DMS53 treated with DMSO at 0.1 percent for 48 hours (cell line): ENCODE results near the gene TMEM271.
A peak's percentile ranks its signal among the peaks of the same experiment; 100 is the strongest.

Experiments used
- DNase-seq: peaks from one replicate; lab custom pipeline; 2025; ENCODE audit not compliant: unreplicated experiment; lab: John Stamatoyannopoulos, UW

Gene TMEM271

GRCh38 chr4:581753-582361, 5.8 kb upstream of the TMEM271 start:
- peak; percentile 84 for DNase-seq

- DNase-seq, result no peak
These were observed 5.1 kb upstream of the TMEM271 start for GRCh38 chr4:581181-581580.

- no peak for DNase-seq
These were observed 3.6 kb upstream of the TMEM271 start for GRCh38 chr4:579543-580175.

GRCh38 chr4:578451-579443, 2.7 kb upstream of the TMEM271 start:
- DNase-seq, result no peak

- DNase-seq, result peak; percentile 59
These were observed 1.7 kb upstream of the TMEM271 start for GRCh38 chr4:577499-578450.

- peak; percentile 65 for DNase-seq
These were observed 950 bp upstream of the TMEM271 start for GRCh38 chr4:576991-577498.

- DNase-seq, result peak; percentile 46
These were observed 584 bp downstream of the TMEM271 start for GRCh38 chr4:575281-576141.

- no peak for DNase-seq
These were observed 1.5 kb downstream of the TMEM271 start for GRCh38 chr4:574346-575161.

- DNase-seq, result no peak
These were observed 2.8 kb downstream of the TMEM271 start for GRCh38 chr4:573122-573892.

GRCh38 chr4:572594-572993, 3.5 kb downstream of the TMEM271 start:
- DNase-seq, result no peak

GRCh38 chr4:571838-572572, 4.1 kb downstream of the TMEM271 start:
- DNase-seq, result no peak

- DNase-seq, result no peak
These were observed 5.3 kb downstream of the TMEM271 start for GRCh38 chr4:570754-571153.

- DNase-seq, result no peak
These were observed 6.0 kb downstream of the TMEM271 start for GRCh38 chr4:569958-570667.

- no peak for DNase-seq
These were observed 7.1 kb downstream of the TMEM271 start for GRCh38 chr4:568962-569361.

GRCh38 chr4:568351-568652, 7.8 kb downstream of the TMEM271 start:
- no peak for DNase-seq

GRCh38 chr4:567457-568350, 8.4 kb downstream of the TMEM271 start:
- no peak for DNase-seq
